Stomach (tissue), 19 donors: ENCODE data around the gene PLPPR2. TPM values are rescaled to one million over a fixed set of nuclear protein-coding genes. Genes with fewer than 3 reads are reported as not detected.
"Not testable (repeated sequence)": the region's sequence is repeated elsewhere in the genome, so short reads cannot be mapped to it uniquely, and the experiment has no call there.

ENCODE experiments used
- DNase-seq, 2 donors: peaks; one replicate each; pipeline versions ENCODE4 v3.0.0 to v3.0.0-alpha.2; 2013 to 2019
- H3K27ac ChIP-seq, 5 donors: fragments of 200-600 bp in 4 of 5; sonication (generic) in 4 of 5; one replicate each; pipeline ENCODE4 v1.5.1; 2013 to 2019; ENCODE audit warnings: mild to moderate bottlenecking in 1 of 5, moderate library complexity in 1 of 5
- H3K27me3 ChIP-seq, 3 donors: fragments of 200-600 bp; sonication (generic); one replicate each; pipeline ENCODE4 v1.5.1; 2017 to 2019; ENCODE audit warnings: mixed run types in 1 of 3
- H3K36me3 ChIP-seq, 4 donors: fragments of 200-600 bp; sonication (generic); 1 replicate in 3 of 4; 2 replicates in 1 of 4; pipeline ENCODE4 v1.5.1; 2016 to 2019
- H3K4me1 ChIP-seq, 4 donors: fragments of 200-600 bp; sonication (generic); one replicate each; pipeline ENCODE4 v1.5.1; 2016 to 2019
- H3K4me3 ChIP-seq, 4 donors: fragments of 200-600 bp; sonication (generic) in 3 of 4; one replicate each; pipeline ENCODE4 v1.5.1; 2016 to 2019; ENCODE audit warnings: mild to moderate bottlenecking in 1 of 4
- H3K9me3 ChIP-seq, 4 donors: fragments of 200-600 bp; sonication (generic); one replicate each; pipeline ENCODE4 v1.5.1; 2016 to 2019
- CTCF ChIP-seq, 7 experiments: fragments of 450-650 bp in 4 of 7; fragments of 200-600 bp in 3 of 7; sonication (generic) in 3 of 7; IDR thresholded peaks; one replicate each; pipeline ENCODE4 v1.5.1; 2016 to 2019; ENCODE audit warnings: antibody characterized with exemption in 7 of 7, control low read depth in 2 of 7, mild to moderate bottlenecking in 1 of 7
- EP300 ChIP-seq: sonication (generic); formaldehyde crosslinking; IDR thresholded peaks from one replicate; pipeline ENCODE4 v1.6.1; 2017; ENCODE audit warnings: antibody characterized with exemption
- POLR2A ChIP-seq, 4 donors: fragments of 450-650 bp; IDR thresholded peaks; one replicate each; pipeline ENCODE4 v1.6.1; 2016; ENCODE audit warnings: antibody characterized with exemption in 4 of 4, control low read depth in 2 of 4, mild to moderate bottlenecking in 1 of 4, moderate library complexity in 1 of 4
- POLR2AphosphoS5 ChIP-seq, 3 donors: sonication (generic); formaldehyde crosslinking; IDR thresholded peaks; one replicate each; pipeline ENCODE4 v1.6.1; 2016; ENCODE audit warnings: antibody characterized with exemption in 3 of 3
- WGBS, 5 donors: extraction: QIAGEN DNeasy Blood & Tissue Kit in 3 of 5; methylation state at CpG; one replicate each; pipeline versions ENCODE4 v1.1.5 to v1.1.7; 2013 to 2018; 5-methylcytosine and 5-hydroxymethylcytosine counted together
- intact Hi-C: fragments of 100-400 bp; cut with DNase I; formaldehyde crosslinking; loops from one replicate; pipeline ENCODE4 v1.15.1; 2023; ENCODE audit warnings: low total_unique reads
- long read RNA-seq, 10 donors: transcript quantifications; one replicate each; lab custom pipeline, GENCODE V29; 2026
- polyA plus RNA-seq, 3 donors: library from polyadenylated mRNA; stranded (reverse); fragments of 200-250 nt; gene quantifications; one replicate each; pipeline ENCODE4 v1.2.3, GENCODE V29; 2013
- total RNA-seq, 5 donors: library from RNA; depleted of rRNA; stranded (reverse); fragments of >200 nt; gene quantifications; one replicate each; pipeline versions ENCODE4 v1.1.0 to v1.2.3, GENCODE V29; 2014 to 2016
- donor health status: healthy with polysubstance abuse.
- donor health status: Bipolar disorder and iron deficiency.
- donor health status: healthy.

Gene PLPPR2, protein sequence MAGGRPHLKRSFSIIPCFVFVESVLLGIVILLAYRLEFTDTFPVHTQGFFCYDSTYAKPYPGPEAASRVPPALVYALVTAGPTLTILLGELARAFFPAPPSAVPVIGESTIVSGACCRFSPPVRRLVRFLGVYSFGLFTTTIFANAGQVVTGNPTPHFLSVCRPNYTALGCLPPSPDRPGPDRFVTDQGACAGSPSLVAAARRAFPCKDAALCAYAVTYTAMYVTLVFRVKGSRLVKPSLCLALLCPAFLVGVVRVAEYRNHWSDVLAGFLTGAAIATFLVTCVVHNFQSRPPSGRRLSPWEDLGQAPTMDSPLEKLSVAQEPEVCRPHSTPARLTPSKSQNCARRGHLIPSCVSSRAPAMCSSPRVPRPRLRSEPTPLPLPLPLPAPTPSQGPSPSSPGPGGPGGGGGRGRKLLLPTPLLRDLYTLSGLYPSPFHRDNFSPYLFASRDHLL
- total RNA-seq: 100 to 1,000 TPM in 1 of 5 donors, 10 to 100 TPM in 1, 1 to 10 TPM in 3; 6.1 to 364 (median 9.9) TPM
- 10 to 100 TPM in 1 of 3 donors, 1 to 10 TPM in 2; 6.4 to 15.2 (median 9.8) TPM for polyA plus RNA-seq
- long read RNA-seq, donor 1, transcript PLPPR2-201 (10 exons, 2,727 nt): major isoform, 5 of 5 reads
- long read RNA-seq, donor 1, partial matches to known transcripts: 0 of 5 reads
- long read RNA-seq, donor 1, other reads (novel, unspliced or antisense): 0 of 5 reads
- long read RNA-seq, donor 2, partial matches to known transcripts: 0 of 3 reads
- long read RNA-seq, donor 2, other reads (novel, unspliced or antisense): 0 of 3 reads
- long read RNA-seq, donor 3: 0 reads
- long read RNA-seq, donor 4: 0 reads
- long read RNA-seq, donor 5, partial matches to known transcripts: 0 of 4 reads
- long read RNA-seq, donor 5, other reads (novel, unspliced or antisense): 0 of 4 reads
- long read RNA-seq, donor 6, transcript PLPPR2-201 (10 exons, 2,727 nt): major isoform, 5 of 10 reads
- long read RNA-seq, donor 6, partial matches to known transcripts: 5 of 10 reads
- long read RNA-seq, donor 6, other reads (novel, unspliced or antisense): 0 of 10 reads
- long read RNA-seq, donor 7, partial matches to known transcripts: 17 of 22 reads
- long read RNA-seq, donor 7, other reads (novel, unspliced or antisense): 0 of 22 reads
- long read RNA-seq, donor 8, partial matches to known transcripts: 0 of 1 reads
- long read RNA-seq, donor 8, other reads (novel, unspliced or antisense): 0 of 1 reads
- long read RNA-seq, donor 9, partial matches to known transcripts: 12 of 13 reads
- long read RNA-seq, donor 9, other reads (novel, unspliced or antisense): 0 of 13 reads
- long read RNA-seq, donor 10, partial matches to known transcripts: 0 of 1 reads
- long read RNA-seq, donor 10, other reads (novel, unspliced or antisense): 0 of 1 reads

- peak within 1 kb of the TSS in 4 of 5 donors; percentile 63 to 83 (median 75) for H3K27ac ChIP-seq
- H3K36me3 ChIP-seq: peaks cover 0 to 31% (median 17%) of the 10 kb centered on the region in 4 donors
- H3K4me1 ChIP-seq: peaks cover 12 to 29% (median 22%) of the 10 kb centered on the region in 4 donors
- TF ChIP-seq POLR2AphosphoS5 (IDR thresholded peaks at IDR 0.05) (peak; percentile 15 to 78 (median 53)), EP300 (no peak), POLR2A (IDR thresholded peaks at IDR 0.05) (no peak), CTCF (IDR thresholded peaks at IDR 0.05) (no peak)
- intact Hi-C loops: no loop called here
- no peaks in the 10 kb centered on the region for H3K9me3 ChIP-seq
- H3K4me3 ChIP-seq: peak within 1 kb of the TSS; percentile 63 to 71 (median 66)
- H3K27me3 ChIP-seq: no peaks in the 10 kb centered on the region
- WGBS, 5 donors: 5 to 32% (median 6%) methylated on average over 6 to 61 of the region's 62 CpGs
- peak; percentile 95 to 96 for DNase-seq
These were observed at the start of gene PLPPR2 for GRCh38 chr19:11355160-11356073. Gene PLPPR2, plus strand, starts transcription at chr19:11355432. Its CDS starts 2,242 bp downstream, at chr19:11357674.

DNA sequence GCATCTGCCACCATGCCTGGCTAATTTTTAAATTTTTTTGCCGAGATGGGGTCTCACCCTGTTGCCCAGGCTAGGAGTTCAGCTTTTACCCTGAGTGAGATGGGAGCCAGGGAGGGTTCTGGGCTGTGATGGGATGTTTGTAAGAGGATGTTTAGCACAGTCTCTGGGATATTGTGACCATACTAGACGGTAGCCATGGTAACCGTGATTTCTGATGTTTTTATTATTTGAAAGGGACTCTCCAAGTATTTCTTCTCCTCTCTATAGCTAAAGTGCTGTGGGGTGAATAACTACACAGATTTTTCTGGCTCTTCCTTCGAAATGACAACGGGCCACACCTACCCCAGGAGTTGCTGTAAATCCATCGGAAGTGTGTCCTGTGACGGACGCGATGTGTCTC lies 48.9 kb upstream of the PLPPR2 start:
- intact Hi-C loops: no loop called here
- DNase-seq: no peak
- Histone ChIP-seq H3K27ac (no peak overlapping the region), H3K4me3 (no peak overlapping the region), H3K4me1 (no peaks in the 10 kb centered on the region), H3K27me3 (no peaks in the 10 kb centered on the region), H3K36me3 (no peaks in the 10 kb centered on the region), H3K9me3 (no peaks in the 10 kb centered on the region)
- no peak for TF ChIP-seq CTCF (IDR thresholded peaks at IDR 0.05)
- TF ChIP-seq EP300: no peak
- TF ChIP-seq POLR2A (IDR thresholded peaks at IDR 0.05): no peak
- TF ChIP-seq POLR2AphosphoS5 (IDR thresholded peaks at IDR 0.05): no peak
- 77 to 88% (median 79%) methylated on average over 9 of the region's 9 CpGs for WGBS, 5 donors

DNA sequence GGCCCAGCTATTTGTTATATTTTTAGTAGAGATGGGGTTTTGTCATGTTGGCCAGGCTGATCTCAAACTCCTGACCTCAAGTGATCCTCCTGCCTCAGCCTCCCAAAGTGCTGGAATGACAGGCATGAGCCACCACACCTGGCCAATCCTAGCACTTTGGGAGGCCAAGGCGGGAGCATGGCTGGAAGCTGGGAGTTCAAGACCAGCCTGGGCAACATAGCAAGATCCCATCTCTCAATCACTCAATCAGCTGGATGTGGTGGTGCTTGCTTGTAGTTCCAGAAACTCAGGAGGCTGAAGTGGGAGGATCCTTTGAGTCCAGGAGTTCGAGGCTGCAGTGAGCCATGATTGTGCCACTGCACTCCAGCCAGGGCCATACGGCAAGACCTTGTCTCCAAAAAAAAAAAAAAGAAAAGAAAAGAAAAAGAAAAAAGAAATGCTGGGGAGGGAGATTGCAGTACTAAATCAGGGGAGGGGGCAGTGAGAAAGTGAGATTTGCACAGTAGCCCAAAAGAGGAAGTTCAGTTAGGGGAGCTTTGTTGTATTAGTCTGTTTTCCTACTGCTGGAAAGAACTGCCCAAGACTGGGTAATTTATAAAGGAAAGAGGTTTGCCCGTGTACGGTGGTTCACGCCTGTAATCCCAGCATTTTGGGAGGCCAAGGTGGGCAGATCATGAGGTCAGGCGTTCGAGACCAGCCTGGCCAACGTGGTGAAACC lies 34.8 kb upstream of the PLPPR2 start:
- H3K4me3 ChIP-seq: peak overlapping the region in 1 of 4 donors; percentile 11
- DNase-seq, H3K27me3 ChIP-seq, H3K36me3 ChIP-seq, H3K9me3 ChIP-seq, intact Hi-C loops: not testable (repeated sequence)
- H3K4me1 ChIP-seq: peaks cover 28 to 76% (median 38%) of the 10 kb centered on the region in 4 donors
- peak overlapping the region in 2 of 5 donors; percentile 85 to 90 for H3K27ac ChIP-seq
- 69 to 80% (median 75%) methylated on average over 9 of the region's 9 CpGs for WGBS, 5 donors
